CD14-positive monocyte (primary cell): ENCODE results near the gene IRF2. TPM values are rescaled to one million over a fixed set of nuclear protein-coding genes. Genes with fewer than 3 reads are reported as not detected.
A peak's percentile ranks its signal among the peaks of the same experiment; 100 is the strongest.

Source experiments
- DNase-seq, 3 donors: peaks; one replicate each; pipeline ENCODE4 v3.0.0-alpha.2; 2011 to 2022
- H2AFZ ChIP-seq: 2 replicates; pipeline ENCODE4 v1.6.0; 2012; ENCODE audit warnings: mild to moderate bottlenecking, low read depth, low read length, inconsistent platforms; ENCODE audit not compliant: insufficient read depth, poor library complexity, severe bottlenecking
- H3K27ac ChIP-seq, 2 donors: 1 replicate in 1 of 2; 2 replicates in 1 of 2; pipeline ENCODE4 v1.5.1; 2012 to 2013; ENCODE audit warnings: low read length in 2 of 2, control low read depth in 1 of 2, inconsistent platforms in 1 of 2, low read depth in 1 of 2, mild to moderate bottlenecking in 1 of 2
- H3K27me3 ChIP-seq, 2 donors: one replicate each; pipeline versions ENCODE4 v1.6.0 to v1.6.1; 2011 to 2013; ENCODE audit warnings: low read length in 2 of 2; ENCODE audit not compliant: control insufficient read depth in 2 of 2, insufficient read depth in 2 of 2
- H3K36me3 ChIP-seq, 2 donors: replicated peaks in 1 of 2; 1 replicate in 1 of 2; 2 replicates in 1 of 2; pipeline versions ENCODE4 v1.5.1 to v1.6.1; 2012 to 2013; ENCODE audit warnings: low read length in 2 of 2, control low read depth in 1 of 2, inconsistent platforms in 1 of 2, mild to moderate bottlenecking in 1 of 2; ENCODE audit not compliant: insufficient read depth in 2 of 2, control insufficient read depth in 1 of 2
- H3K4me1 ChIP-seq, 2 donors: 1 replicate in 1 of 2; 2 replicates in 1 of 2; pipeline versions ENCODE4 v1.5.1 to v1.6.1; 2012 to 2013; ENCODE audit warnings: low read length in 2 of 2, control low read depth in 1 of 2, inconsistent platforms in 1 of 2, mild to moderate bottlenecking in 1 of 2, moderate library complexity in 1 of 2; ENCODE audit not compliant: insufficient read depth in 2 of 2, control insufficient read depth in 1 of 2
- H3K4me2 ChIP-seq: replicated peaks from 2 replicates; pipeline ENCODE3; 2012; ENCODE audit warnings: low read length, moderate library complexity, mild to moderate bottlenecking; ENCODE audit not compliant: poor library complexity, severe bottlenecking; ENCODE audit errors: extremely low read depth
- H3K4me3 ChIP-seq, 3 experiments: fragments of 200-600 bp in 1 of 3; sonication (generic) in 1 of 3; replicated peaks in 1 of 3; 1 replicate in 2 of 3; 2 replicates in 1 of 3; pipeline ENCODE4 v1.5.1; 2011 to 2013; ENCODE audit warnings: low read length in 3 of 3, mild to moderate bottlenecking in 3 of 3, control low read depth in 2 of 3, low read depth in 2 of 3, inconsistent platforms in 1 of 3, moderate library complexity in 1 of 3
- H3K79me2 ChIP-seq: 2 replicates; pipeline ENCODE4 v1.6.0; 2012; ENCODE audit warnings: mild to moderate bottlenecking, control low read depth, inconsistent platforms, low read length, moderate library complexity; ENCODE audit not compliant: insufficient read depth
- H3K9ac ChIP-seq: 2 replicates; pipeline ENCODE4 v1.6.0; 2017; ENCODE audit warnings: low read length, mild to moderate bottlenecking; ENCODE audit not compliant: insufficient read depth, poor library complexity, severe bottlenecking
- H3K9me3 ChIP-seq, 2 donors: replicated peaks in 1 of 2; 1 replicate in 1 of 2; 2 replicates in 1 of 2; pipeline versions ENCODE4 v1.5.1 to v1.6.1; 2012 to 2013; ENCODE audit warnings: low read length in 2 of 2, control low read depth in 1 of 2; ENCODE audit not compliant: control insufficient read depth in 1 of 2, insufficient read depth in 1 of 2
- H4K20me1 ChIP-seq: 2 replicates; pipeline ENCODE4 v1.6.0; 2012; ENCODE audit warnings: mild to moderate bottlenecking, low read length, control low read depth, moderate library complexity; ENCODE audit not compliant: insufficient read depth
- H3K27ac Mint-ChIP-seq, 7 donors: one replicate each; pipeline ENCODE4 v1.8.0; 2020; ENCODE audit warnings: mild to moderate bottlenecking in 7 of 7, mixed read lengths in 7 of 7, moderate library complexity in 6 of 7, inconsistent platforms in 2 of 7
- H3K27me3 Mint-ChIP-seq, 3 donors: one replicate each; pipeline ENCODE4 v1.8.0; 2021 to 2022; ENCODE audit warnings: low read depth in 3 of 3, mild to moderate bottlenecking in 3 of 3, mixed read lengths in 3 of 3, moderate library complexity in 3 of 3, inconsistent platforms in 1 of 3
- H3K36me3 Mint-ChIP-seq, 2 donors: one replicate each; pipeline ENCODE4 v1.8.0; 2020; ENCODE audit warnings: mixed read lengths in 2 of 2, inconsistent platforms in 1 of 2, mild to moderate bottlenecking in 1 of 2
- H3K4me1 Mint-ChIP-seq: one replicate; pipeline ENCODE4 v1.8.0; 2020; ENCODE audit warnings: mild to moderate bottlenecking, mixed read lengths
- H3K4me3 Mint-ChIP-seq, 2 donors: one replicate each; pipeline ENCODE4 v1.8.0; 2020; ENCODE audit warnings: mild to moderate bottlenecking in 2 of 2, mixed read lengths in 2 of 2, moderate library complexity in 1 of 2
- H3K9me3 Mint-ChIP-seq, 7 donors: one replicate each; pipeline ENCODE4 v1.8.0; 2020 to 2022; ENCODE audit warnings: mixed read lengths in 7 of 7, mild to moderate bottlenecking in 6 of 7, moderate library complexity in 6 of 7, inconsistent platforms in 2 of 7
- WGBS: methylation state at CpG from one replicate; pipeline ENCODE4 v1.1.5; 2013; ENCODE audit warnings: missing lambda C conversion rate; ENCODE audit not compliant: insufficient coverage; 5-methylcytosine and 5-hydroxymethylcytosine counted together
- intact Hi-C, 2 donors: fragments of 100-400 bp; cut with micrococcal nuclease; formaldehyde crosslinking; loops; one replicate each; pipeline versions ENCODE4 v1.15.0 to v1.15.1; 2023
- polyA plus RNA-seq, 3 donors: library from polyadenylated mRNA; depleted of rRNA in 1 of 3; unstranded in 2 of 3; stranded (reverse) in 1 of 3; fragments of 300-500 nt in 2 of 3; fragments of >200 nt in 1 of 3; fragmentation: Illumina TruSeq in 2 of 3; gene quantifications; 1 replicate in 2 of 3; 2 replicates in 1 of 3; pipeline ENCODE4 v1.2.3, GENCODE V29; 2012 to 2021
- TF ChIP-seq, protein P1 (sequence below): fragments of 200-600 bp; IDR thresholded peaks from one replicate; pipeline ENCODE4 v1.8.0; 2022; ENCODE audit warnings: antibody characterized with exemption, mild to moderate bottlenecking

The IRF2 gene
- polyA plus RNA-seq, 3 donors: 51.3 to 76.8 (median 56.1) TPM

DNA sequence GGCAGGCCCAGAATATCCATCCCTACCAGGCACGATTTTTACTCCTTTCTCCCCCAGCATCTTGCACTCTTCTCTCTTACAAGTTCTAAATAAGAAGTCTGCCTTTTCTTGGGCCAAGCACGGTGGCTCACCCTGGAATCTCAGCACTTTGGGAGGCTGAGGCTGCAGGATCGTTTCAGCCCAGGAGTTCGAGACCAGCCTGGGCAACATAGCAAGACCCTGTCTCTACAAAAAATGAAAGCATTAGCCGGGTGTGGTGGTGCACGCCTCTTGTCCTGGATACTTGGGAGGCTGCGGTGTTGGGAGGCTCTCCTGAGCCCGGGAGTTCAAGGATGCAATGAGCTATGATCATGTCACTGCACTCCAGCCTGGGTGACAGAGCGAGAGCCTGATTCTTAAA, 64.8 kb downstream of the IRF2 start:
- 84% methylated on average over 8 of the region's 9 CpGs for whole genome bisulfite sequencing
- no peak for DNase-seq
- intact Hi-C loops: loop anchor here in 1 of 2 donors (5.0 kb wide), 1 partner anchor 38 kb away; no protein-coding TSS in a partner anchor
- Mint-ChIP-seq H3K9me3 (peaks cover 0 to 2% (median 0%) of the 10 kb centered on the region in 7 donors), H3K27ac (peak overlapping the region in 3 of 7 donors; percentile 25 to 57 (median 55)), H3K4me3 (no peak overlapping the region), H3K27me3 (no peaks in the 10 kb centered on the region), H3K36me3 (peaks cover 79 to 95% of the 10 kb centered on the region in 2 donors), H3K4me1 (peaks cover 71% of the 10 kb centered on the region)
- peaks cover 3% of the 10 kb centered on the region for H4K20me1 ChIP-seq
- H3K4me1 ChIP-seq: peaks cover 49 to 61% of the 10 kb centered on the region in 2 donors
- TF ChIP-seq, protein P1, sequence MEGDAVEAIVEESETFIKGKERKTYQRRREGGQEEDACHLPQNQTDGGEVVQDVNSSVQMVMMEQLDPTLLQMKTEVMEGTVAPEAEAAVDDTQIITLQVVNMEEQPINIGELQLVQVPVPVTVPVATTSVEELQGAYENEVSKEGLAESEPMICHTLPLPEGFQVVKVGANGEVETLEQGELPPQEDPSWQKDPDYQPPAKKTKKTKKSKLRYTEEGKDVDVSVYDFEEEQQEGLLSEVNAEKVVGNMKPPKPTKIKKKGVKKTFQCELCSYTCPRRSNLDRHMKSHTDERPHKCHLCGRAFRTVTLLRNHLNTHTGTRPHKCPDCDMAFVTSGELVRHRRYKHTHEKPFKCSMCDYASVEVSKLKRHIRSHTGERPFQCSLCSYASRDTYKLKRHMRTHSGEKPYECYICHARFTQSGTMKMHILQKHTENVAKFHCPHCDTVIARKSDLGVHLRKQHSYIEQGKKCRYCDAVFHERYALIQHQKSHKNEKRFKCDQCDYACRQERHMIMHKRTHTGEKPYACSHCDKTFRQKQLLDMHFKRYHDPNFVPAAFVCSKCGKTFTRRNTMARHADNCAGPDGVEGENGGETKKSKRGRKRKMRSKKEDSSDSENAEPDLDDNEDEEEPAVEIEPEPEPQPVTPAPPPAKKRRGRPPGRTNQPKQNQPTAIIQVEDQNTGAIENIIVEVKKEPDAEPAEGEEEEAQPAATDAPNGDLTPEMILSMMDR: no peak
- H3K27me3 ChIP-seq: no peaks in the 10 kb centered on the region
- no peaks in the 10 kb centered on the region for H3K9me3 ChIP-seq
- H2AFZ ChIP-seq: no peak overlapping the region
- peaks cover 6% of the 10 kb centered on the region for H3K79me2 ChIP-seq
- peak overlapping the region in 1 of 2 donors; percentile 77 for H3K27ac ChIP-seq
- no peak overlapping the region for H3K4me2 ChIP-seq
- H3K36me3 ChIP-seq: peaks cover 29 to 92% of the 10 kb centered on the region in 2 donors
- H3K4me3 ChIP-seq: no peak overlapping the region
- no peak overlapping the region for H3K9ac ChIP-seq

DNA sequence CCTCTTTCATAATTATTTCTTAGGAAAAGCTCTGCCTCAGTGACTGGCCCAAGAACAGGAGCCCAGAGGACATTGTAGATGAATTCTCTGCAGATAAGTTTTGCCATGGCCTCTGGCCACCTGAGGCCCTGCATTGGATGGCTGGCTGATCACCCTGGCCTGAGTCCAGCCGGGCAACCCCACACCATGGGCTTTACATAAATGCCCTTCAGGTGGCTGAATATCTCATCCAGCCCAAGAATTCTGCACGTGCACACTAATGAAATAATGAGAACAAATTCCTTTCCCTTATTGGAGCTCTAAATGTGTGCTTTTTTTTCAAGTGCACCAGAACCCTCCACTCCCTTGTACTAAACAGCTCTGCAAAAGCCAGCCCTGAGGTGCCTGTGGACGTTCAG, 65.7 kb downstream of the IRF2 start:
- peaks cover 63% of the 10 kb centered on the region for H3K4me1 Mint-ChIP-seq
- Histone ChIP-seq H2AFZ (no peak overlapping the region), H4K20me1 (peaks cover 3% of the 10 kb centered on the region), H3K9ac (no peak overlapping the region), H3K79me2 (peaks cover 6% of the 10 kb centered on the region), H3K4me2 (no peak overlapping the region), H3K4me3 (no peak overlapping the region), H3K27ac (peak overlapping the region in 1 of 2 donors; percentile 77), H3K36me3 (peaks cover 33 to 91% of the 10 kb centered on the region in 2 donors), H3K4me1 (peaks cover 41 to 53% of the 10 kb centered on the region in 2 donors), H3K9me3 (no peaks in the 10 kb centered on the region), H3K27me3 (no peaks in the 10 kb centered on the region)
- H3K36me3 Mint-ChIP-seq: peaks cover 79 to 92% of the 10 kb centered on the region in 2 donors
- no peak for DNase-seq
- peaks cover 0 to 2% (median 0%) of the 10 kb centered on the region in 7 donors for H3K9me3 Mint-ChIP-seq
- intact Hi-C loops: loop anchor here in 1 of 2 donors (5.0 kb wide), 1 partner anchor 39 kb away; no protein-coding TSS in a partner anchor
- whole genome bisulfite sequencing: 89% methylated on average over 2 of the region's 3 CpGs
- TF ChIP-seq, protein P1: no peak
- no peak overlapping the region for H3K4me3 Mint-ChIP-seq
- no peaks in the 10 kb centered on the region for H3K27me3 Mint-ChIP-seq
- H3K27ac Mint-ChIP-seq: peak overlapping the region in 5 of 7 donors; percentile 38 to 87 (median 63)
